Keratinocyte (primary cell): ENCODE results near the gene PICALM. TPM values are rescaled to one million over a fixed set of nuclear protein-coding genes. Genes with fewer than 3 reads are reported as not detected.

ENCODE experiments used
- DNase-seq: peaks from one replicate; pipeline ENCODE4 v3.0.0-alpha.2; 2011; ENCODE audit warnings: low read depth, missing footprints, low spot score
- FAIRE-seq: peaks from 2 replicates; lab custom pipeline; 2011; peaks lifted over from hg19 to GRCh38; lab: Jason Lieb, UNC
- H2AFZ ChIP-seq: 2 replicates; pipeline ENCODE4 v1.6.0; 2012; ENCODE audit warnings: low read length, control low read depth, inconsistent platforms; ENCODE audit not compliant: control insufficient read depth
- H3K27ac ChIP-seq: 2 replicates; pipeline ENCODE4 v1.5.1; 2011; ENCODE audit warnings: low read length; ENCODE audit not compliant: control insufficient read depth, insufficient read depth
- H3K27me3 ChIP-seq: 3 replicates; pipeline ENCODE4 v1.6.0; 2011; ENCODE audit warnings: low read length; ENCODE audit not compliant: control insufficient read depth, insufficient read depth; ENCODE audit errors: extremely low read depth
- H3K36me3 ChIP-seq, 2 experiments: 2 replicates in 1 of 2; 3 replicates in 1 of 2; pipeline ENCODE4 v1.5.1; 2011; ENCODE audit warnings: low read length in 2 of 2, mild to moderate bottlenecking in 1 of 2; ENCODE audit not compliant: control insufficient read depth in 2 of 2, insufficient read depth in 2 of 2; ENCODE audit errors: extremely low read depth in 1 of 2
- H3K4me1 ChIP-seq: 3 replicates; pipeline ENCODE4 v1.5.1; 2011; ENCODE audit warnings: low read length; ENCODE audit not compliant: control insufficient read depth, insufficient read depth; ENCODE audit errors: extremely low read depth
- H3K4me2 ChIP-seq: 3 replicates; pipeline ENCODE4 v1.6.0; 2011; ENCODE audit warnings: low read depth, low read length; ENCODE audit not compliant: control insufficient read depth, insufficient read depth; ENCODE audit errors: extremely low read depth
- H3K4me3 ChIP-seq, 3 experiments: fragments of 200-600 bp in 1 of 3; sonication (generic) in 1 of 3; 2 replicates in 2 of 3; 3 replicates in 1 of 3; pipeline ENCODE4 v1.5.1; 2011 to 2016; ENCODE audit warnings: low read length in 3 of 3, mild to moderate bottlenecking in 3 of 3, control low read depth in 2 of 3, inconsistent platforms in 1 of 3, low read depth in 1 of 3, mixed read lengths in 1 of 3, mixed run types in 1 of 3, moderate library complexity in 1 of 3; ENCODE audit not compliant: control insufficient read depth in 2 of 3, insufficient read depth in 2 of 3; ENCODE audit errors: extremely low read depth in 1 of 3
- H3K79me2 ChIP-seq: 2 replicates; pipeline ENCODE4 v1.6.0; 2012; ENCODE audit warnings: low read length; ENCODE audit not compliant: control insufficient read depth, insufficient read depth
- H3K9ac ChIP-seq: 3 replicates; pipeline ENCODE4 v1.6.0; 2011; ENCODE audit warnings: low read length; ENCODE audit not compliant: control insufficient read depth, insufficient read depth; ENCODE audit errors: extremely low read depth
- H3K9me1 ChIP-seq: 3 replicates; pipeline ENCODE4 v1.6.0; 2011; ENCODE audit warnings: low read length; ENCODE audit not compliant: control insufficient read depth, insufficient read depth; ENCODE audit errors: extremely low read depth
- H3K9me3 ChIP-seq: 2 replicates; pipeline ENCODE4 v1.5.1; 2012; ENCODE audit warnings: low read depth, low read length; ENCODE audit not compliant: control insufficient read depth
- H4K20me1 ChIP-seq: 3 replicates; pipeline ENCODE4 v1.6.0; 2011; ENCODE audit warnings: low read length; ENCODE audit not compliant: control insufficient read depth, insufficient read depth; ENCODE audit errors: extremely low read depth
- CTCF ChIP-seq, 3 experiments: IDR thresholded peaks in 1 of 3; conservative IDR thresholded peaks in 1 of 3; optimal IDR thresholded peaks in 1 of 3; 2 replicates in 2 of 3; 3 replicates in 1 of 3; pipeline versions ENCODE3 to v1.5.1; 2011; ENCODE audit warnings: low read length in 3 of 3, mild to moderate bottlenecking in 3 of 3, moderate library complexity in 2 of 3, control low read depth in 1 of 3, inconsistent platforms in 1 of 3; ENCODE audit not compliant: insufficient read depth in 2 of 3; ENCODE audit errors: extremely low read depth in 1 of 3
- EZH2 ChIP-seq: IDR thresholded peaks from one replicate; pipeline ENCODE4 v1.6.1; 2012; ENCODE audit warnings: inconsistent platforms, mild to moderate bottlenecking, low read length, moderate library complexity
- dilution Hi-C: fragments of 300-500 bp; cut with MboI; formaldehyde crosslinking; loops from one replicate; pipeline ENCODE4 v1.7.0; 2020; ENCODE audit warnings: low sequenced_read_pairs; ENCODE audit not compliant: extremely low pct_ligation_motif_present
- polyA plus RNA-seq, 5 experiments: library from polyadenylated mRNA; depleted of rRNA in 3 of 5; stranded (reverse) in 3 of 5; stranded (forward) in 1 of 5; unstranded in 1 of 5; fragments of >200 nt; gene quantifications; 1 replicate in 1 of 5; 2 replicates in 3 of 5; 3 replicates in 1 of 5; pipeline versions ENCODE4 v1.2.1 to v1.2.3, GENCODE V29; 2011 to 2012; ENCODE audit warnings: missing spikeins in 2 of 5, low read depth in 1 of 5, low replicate concordance in 1 of 5

Gene PICALM
- polyA plus RNA-seq, 1 donor (not counting 4 experiments of a cell fraction or from before 2014, with no cell fraction given) = 293 TPM

GRCh38 chr11:86073948-86074347 is 5.1 kb upstream of the PICALM start:
- dilution Hi-C loops = no loop called here
- no peak for DNase-seq

DNA sequence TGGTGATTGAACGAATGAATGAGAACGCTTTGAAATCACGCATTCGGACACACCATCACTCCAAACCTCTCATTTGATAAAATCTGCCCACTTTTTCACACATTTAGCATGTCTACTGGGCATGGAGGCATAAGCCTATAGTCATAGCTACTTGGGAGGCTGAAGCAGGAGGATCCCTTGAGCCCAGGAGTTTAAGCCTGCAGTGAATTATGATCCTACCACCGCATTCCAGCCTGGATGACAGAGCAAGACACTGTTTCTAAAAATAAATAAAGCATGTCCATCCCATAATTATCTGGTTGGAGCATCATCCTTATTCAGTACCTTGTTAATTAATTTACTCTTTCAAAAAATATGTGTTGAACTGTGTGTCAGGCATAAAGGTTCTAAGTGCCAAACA is 3.3 kb upstream of the PICALM start:
- DNase-seq (no peak), FAIRE-seq (no peak)
- no peaks in the 10 kb centered on the region for H3K36me3 ChIP-seq
- H3K9ac ChIP-seq = no peak overlapping the region
- no peak overlapping the region for H3K27ac ChIP-seq
- H4K20me1 ChIP-seq = no peaks in the 10 kb centered on the region
- H3K79me2 ChIP-seq = peaks cover 17% of the 10 kb centered on the region
- TF ChIP-seq EZH2 = no peak
- TF ChIP-seq CTCF (optimal IDR thresholded peaks at IDR 0.05 in 1 of 3, IDR thresholded peaks at IDR 0.05 in 1 of 3, conservative IDR thresholded peaks at IDR 0.05 in 1 of 3; ENCODE audit: extremely low read depth in 1 of 3, insufficient read depth in 2 of 3, low read length in 3 of 3) = no peak
- no peak overlapping the region for H3K4me2 ChIP-seq
- H3K9me1 ChIP-seq = no peaks in the 10 kb centered on the region
- H3K9me3 ChIP-seq = no peaks in the 10 kb centered on the region
- H3K4me1 ChIP-seq = peaks cover 18% of the 10 kb centered on the region
- dilution Hi-C loops = no loop called here
- H3K27me3 ChIP-seq = no peaks in the 10 kb centered on the region
- H3K4me3 ChIP-seq = no peak overlapping the region
- H2AFZ ChIP-seq = no peak overlapping the region

More at GRCh38 chr11:86073948-86074347, 5.1 kb upstream of the PICALM start:
- Histone ChIP-seq H2AFZ (no peak overlapping the region), H4K20me1 (no peaks in the 10 kb centered on the region), H3K4me2 (no peak overlapping the region), H3K27ac (no peak overlapping the region), H3K4me3 (no peak overlapping the region), H3K9ac (no peak overlapping the region), H3K9me1 (no peaks in the 10 kb centered on the region), H3K9me3 (no peaks in the 10 kb centered on the region), H3K4me1 (peaks cover 18% of the 10 kb centered on the region), H3K36me3 (no peaks in the 10 kb centered on the region), H3K27me3 (no peaks in the 10 kb centered on the region), H3K79me2 (no peaks in the 10 kb centered on the region)
- no peak for TF ChIP-seq CTCF (optimal IDR thresholded peaks at IDR 0.05 in 1 of 3, IDR thresholded peaks at IDR 0.05 in 1 of 3, conservative IDR thresholded peaks at IDR 0.05 in 1 of 3; ENCODE audit: extremely low read depth in 1 of 3, insufficient read depth in 2 of 3, low read length in 3 of 3)
- no peak for TF ChIP-seq EZH2
- FAIRE-seq = no peak
